Stimulated activated CD8-positive, alpha-beta memory T cell treated with anti-CD3 and anti-CD28 coated beads, Interleukin-2, amount 100 ng/mL, for 48 hours (primary cell): ENCODE measurements around the gene NEK7.

Source experiments
- DNase-seq, 2 donors: peaks; one replicate each; pipeline ENCODE4 v3.0.0-alpha.2; 2020; ENCODE audit warnings: low read depth in 2 of 2

NEK7 gene

GRCh38 chr1:198143797-198144196 lies 13.0 kb upstream of the NEK7 start:
- no peak for DNase-seq

- no peak for DNase-seq
Measured at GRCh38 chr1:198147216-198147615, 9.6 kb upstream of the NEK7 start.

- no peak for DNase-seq
Measured at GRCh38 chr1:198150369-198150768, 6.4 kb upstream of the NEK7 start.

GRCh38 chr1:198151688-198152087 lies 5.1 kb upstream of the NEK7 start:
- DNase-seq = no peak

GRCh38 chr1:198153103-198153502 lies 3.7 kb upstream of the NEK7 start:
- DNase-seq = no peak

GRCh38 chr1:198153804-198154203 lies 3.0 kb upstream of the NEK7 start:
- DNase-seq = no peak

- DNase-seq = no peak
Measured at GRCh38 chr1:198155253-198155652, 1.5 kb upstream of the NEK7 start.

- DNase-seq = peak; percentile 41 to 63
Measured at GRCh38 chr1:198156111-198156744, 570 bp upstream of the NEK7 start.

- DNase-seq = peak; percentile 70 to 74
Measured at GRCh38 chr1:198157241-198157846, 546 bp downstream of the NEK7 start.

- no peak for DNase-seq
Measured at GRCh38 chr1:198157847-198158725, 1.3 kb downstream of the NEK7 start.

GRCh38 chr1:198158735-198159589 lies 2.2 kb downstream of the NEK7 start:
- DNase-seq = peak; percentile 81

- no peak for DNase-seq
Measured at GRCh38 chr1:198160222-198160621, 3.4 kb downstream of the NEK7 start.

GRCh38 chr1:198160946-198161614 lies 4.3 kb downstream of the NEK7 start:
- no peak for DNase-seq

- no peak for DNase-seq
Measured at GRCh38 chr1:198161718-198162090, 4.9 kb downstream of the NEK7 start.

- DNase-seq = no peak
Measured at GRCh38 chr1:198162091-198162767, 5.4 kb downstream of the NEK7 start.

- no peak for DNase-seq
Measured at GRCh38 chr1:198165927-198166647, 9.3 kb downstream of the NEK7 start.

- DNase-seq = no peak
Measured at GRCh38 chr1:198166900-198167299, 10.1 kb downstream of the NEK7 start.

GRCh38 chr1:198167436-198167934 lies 10.7 kb downstream of the NEK7 start:
- no peak for DNase-seq

- no peak for DNase-seq
Measured at GRCh38 chr1:198168227-198168626, 11.4 kb downstream of the NEK7 start.

GRCh38 chr1:198169672-198170071 lies 12.9 kb downstream of the NEK7 start:
- no peak for DNase-seq
